ENCODE measurements around the gene CORIN.

The CORIN gene

GRCh38 chr4:47717188-47717587, 120.7 kb downstream of the CORIN start:
- H4K20me1 ChIP-seq (ENCODE audit: insufficient read depth, low read length), result no peaks in the 10 kb centered on the region
- H3K27me3 ChIP-seq (replicated peaks; ENCODE audit: insufficient read depth, low read length), result no peaks in the 10 kb centered on the region
- no peak overlapping the region for H3K27ac ChIP-seq (ENCODE audit: low read length)
- DNase-seq, result no peak
- no peaks in the 10 kb centered on the region for H3K36me3 ChIP-seq (replicated peaks; ENCODE audit: insufficient read depth, low read length)
- H3K4me1 ChIP-seq (ENCODE audit: low read length), result no peaks in the 10 kb centered on the region
- H3K4me3 ChIP-seq (ENCODE audit: low read length), result no peak overlapping the region
- H3F3A ChIP-seq (ENCODE audit: insufficient read depth, low read length), result no peaks in the 10 kb centered on the region
- H2AFZ ChIP-seq (ENCODE audit: low read length), result no peak overlapping the region
- no peaks in the 10 kb centered on the region for H3K79me2 ChIP-seq (ENCODE audit: low read length)
- H3K9me2 ChIP-seq (replicated peaks; ENCODE audit: insufficient read depth, low read length), result no peaks in the 10 kb centered on the region
- TF ChIP-seq, protein P1, sequence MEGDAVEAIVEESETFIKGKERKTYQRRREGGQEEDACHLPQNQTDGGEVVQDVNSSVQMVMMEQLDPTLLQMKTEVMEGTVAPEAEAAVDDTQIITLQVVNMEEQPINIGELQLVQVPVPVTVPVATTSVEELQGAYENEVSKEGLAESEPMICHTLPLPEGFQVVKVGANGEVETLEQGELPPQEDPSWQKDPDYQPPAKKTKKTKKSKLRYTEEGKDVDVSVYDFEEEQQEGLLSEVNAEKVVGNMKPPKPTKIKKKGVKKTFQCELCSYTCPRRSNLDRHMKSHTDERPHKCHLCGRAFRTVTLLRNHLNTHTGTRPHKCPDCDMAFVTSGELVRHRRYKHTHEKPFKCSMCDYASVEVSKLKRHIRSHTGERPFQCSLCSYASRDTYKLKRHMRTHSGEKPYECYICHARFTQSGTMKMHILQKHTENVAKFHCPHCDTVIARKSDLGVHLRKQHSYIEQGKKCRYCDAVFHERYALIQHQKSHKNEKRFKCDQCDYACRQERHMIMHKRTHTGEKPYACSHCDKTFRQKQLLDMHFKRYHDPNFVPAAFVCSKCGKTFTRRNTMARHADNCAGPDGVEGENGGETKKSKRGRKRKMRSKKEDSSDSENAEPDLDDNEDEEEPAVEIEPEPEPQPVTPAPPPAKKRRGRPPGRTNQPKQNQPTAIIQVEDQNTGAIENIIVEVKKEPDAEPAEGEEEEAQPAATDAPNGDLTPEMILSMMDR (IDR thresholded peaks at IDR 0.05; ENCODE audit: low read length), result no peak
- TF ChIP-seq EZH2phosphoT487 (IDR thresholded peaks at IDR 0.05; ENCODE audit: low read length), result no peak
- TF ChIP-seq EZH2 (optimal IDR thresholded peaks at IDR 0.05; ENCODE audit: low read depth, low read length), result no peak
- H3K4me2 ChIP-seq (ENCODE audit: low read depth, low read length), result no peak overlapping the region
- H3K9me3 ChIP-seq (replicated peaks; ENCODE audit: insufficient read depth, low read length), result no peaks in the 10 kb centered on the region
- H3K9ac ChIP-seq (ENCODE audit: low read length), result no peak overlapping the region

DNA sequence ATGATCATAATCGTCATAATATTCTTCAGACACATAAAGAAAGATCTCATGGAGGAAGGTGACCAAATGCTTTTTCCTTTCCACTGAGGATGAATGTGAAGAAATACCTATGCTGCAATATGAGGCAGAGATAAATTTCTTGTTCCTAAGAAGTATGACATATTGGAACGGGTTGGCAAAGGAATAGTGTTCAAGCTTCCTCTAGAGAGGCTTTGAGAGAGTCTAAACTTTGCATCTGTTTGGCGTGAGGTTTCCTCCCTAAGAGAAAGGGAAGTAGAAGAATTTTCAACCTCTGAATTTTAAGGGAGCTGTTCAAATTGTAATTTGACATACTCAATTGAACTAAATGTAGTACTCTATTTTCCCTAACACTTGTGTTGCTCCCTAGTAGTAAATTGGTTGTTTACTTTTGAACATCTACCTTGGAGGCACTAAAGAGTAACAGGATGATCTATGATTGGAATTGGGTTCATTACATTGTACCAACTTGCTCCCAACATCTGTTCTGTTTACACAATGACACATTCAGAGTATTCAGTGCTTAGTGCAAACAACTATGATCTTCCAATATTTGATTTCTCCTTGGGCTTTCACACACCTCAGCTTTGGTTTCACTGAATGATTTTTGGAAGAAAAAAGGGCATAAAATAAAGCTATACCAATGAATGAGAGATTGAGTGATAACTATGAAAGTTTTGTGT, 122.0 kb downstream of the CORIN start:
- no peak for DNase-seq
- Histone ChIP-seq H3K27me3 (replicated peaks; ENCODE audit: insufficient read depth, low read length) (no peaks in the 10 kb centered on the region), H3K4me3 (ENCODE audit: low read length) (no peak overlapping the region), H4K20me1 (ENCODE audit: insufficient read depth, low read length) (no peaks in the 10 kb centered on the region), H2AFZ (ENCODE audit: low read length) (no peak overlapping the region), H3K9me2 (replicated peaks; ENCODE audit: insufficient read depth, low read length) (no peaks in the 10 kb centered on the region), H3K27ac (ENCODE audit: low read length) (no peak overlapping the region), H3K4me1 (ENCODE audit: low read length) (no peaks in the 10 kb centered on the region), H3F3A (ENCODE audit: insufficient read depth, low read length) (no peaks in the 10 kb centered on the region), H3K79me2 (ENCODE audit: low read length) (no peaks in the 10 kb centered on the region), H3K36me3 (replicated peaks; ENCODE audit: insufficient read depth, low read length) (no peaks in the 10 kb centered on the region), H3K4me2 (ENCODE audit: low read depth, low read length) (no peak overlapping the region), H3K9ac (ENCODE audit: low read length) (no peak overlapping the region), H3K9me3 (replicated peaks; ENCODE audit: insufficient read depth, low read length) (no peaks in the 10 kb centered on the region)
- TF ChIP-seq EZH2phosphoT487 (IDR thresholded peaks at IDR 0.05; ENCODE audit: low read length), result no peak
- TF ChIP-seq, protein P1 (IDR thresholded peaks at IDR 0.05; ENCODE audit: low read length), result no peak
- TF ChIP-seq EZH2 (optimal IDR thresholded peaks at IDR 0.05; ENCODE audit: low read depth, low read length), result no peak

- DNase-seq, result no peak
- no peaks in the 10 kb centered on the region for H3K9me2 ChIP-seq (replicated peaks; ENCODE audit: insufficient read depth, low read length)
- no peak overlapping the region for H3K4me2 ChIP-seq (ENCODE audit: low read depth, low read length)
- H3K79me2 ChIP-seq (ENCODE audit: low read length), result no peaks in the 10 kb centered on the region
- H2AFZ ChIP-seq (ENCODE audit: low read length), result no peak overlapping the region
- H3K27me3 ChIP-seq (replicated peaks; ENCODE audit: insufficient read depth, low read length), result no peaks in the 10 kb centered on the region
- H3K4me1 ChIP-seq (ENCODE audit: low read length), result no peaks in the 10 kb centered on the region
- H3K4me3 ChIP-seq (ENCODE audit: low read length), result no peak overlapping the region
- H3K36me3 ChIP-seq (replicated peaks; ENCODE audit: insufficient read depth, low read length), result no peaks in the 10 kb centered on the region
- H3K9ac ChIP-seq (ENCODE audit: low read length), result no peak overlapping the region
- no peaks in the 10 kb centered on the region for H4K20me1 ChIP-seq (ENCODE audit: insufficient read depth, low read length)
- H3F3A ChIP-seq (ENCODE audit: insufficient read depth, low read length), result no peaks in the 10 kb centered on the region
- TF ChIP-seq EZH2phosphoT487 (IDR thresholded peaks at IDR 0.05; ENCODE audit: low read length) (no peak), EZH2 (optimal IDR thresholded peaks at IDR 0.05; ENCODE audit: low read depth, low read length) (no peak)
- TF ChIP-seq, protein P1 (IDR thresholded peaks at IDR 0.05; ENCODE audit: low read length), result no peak
- H3K9me3 ChIP-seq (replicated peaks; ENCODE audit: insufficient read depth, low read length), result no peaks in the 10 kb centered on the region
- no peak overlapping the region for H3K27ac ChIP-seq (ENCODE audit: low read length)
Observed at GRCh38 chr4:47714269-47714668, 123.6 kb downstream of the CORIN start.

All from MM.1S (cell line).